ENCODE data around the gene TBPL1. TPM values are rescaled to one million over a fixed set of nuclear protein-coding genes. Genes with fewer than 3 reads are reported as not detected.

The TBPL1 gene
- total and polyA plus RNA-seq, 5 experiments from 2014 or later = 40.8 to 55.7 (median 42.0) TPM

- H3K9me3 Mint-ChIP-seq = no peaks in the 10 kb centered on the region
- no peaks in the 10 kb centered on the region for H3K27me3 Mint-ChIP-seq
- POLR2A ChIA-PET = no interaction called here
- ATAC-seq (peak; percentile 98), DNase-seq (peak; percentile 9 to 70 (median 37))
- peaks cover 11 to 47% (median 41%) of the 10 kb centered on the region in 4 donors for H3K4me1 Mint-ChIP-seq
- peak overlapping the region in 8 of 10 donors; percentile 1 to 83 (median 44) for H3K27ac Mint-ChIP-seq
- H3K36me3 Mint-ChIP-seq = peaks cover 4 to 67% (median 20%) of the 10 kb centered on the region in 3 donors
- peak overlapping the region in 9 of 10 donors; percentile 10 to 68 (median 61) for H3K4me3 Mint-ChIP-seq
These were observed 30.3 kb downstream of the TBPL1 start for GRCh38 chr6:133983099-133983939.

- no peak overlapping the region for H3K27ac Mint-ChIP-seq
- no peak for ATAC-seq
- POLR2A ChIA-PET = no interaction called here
These were observed 32.9 kb downstream of the TBPL1 start for GRCh38 chr6:133985970-133986369.

GRCh38 chr6:133986942-133987341, 33.9 kb downstream of the TBPL1 start:
- Mint-ChIP-seq H3K27ac (no peak overlapping the region), H3K9me3 (no peaks in the 10 kb centered on the region), H3K4me3 (no peak overlapping the region), H3K4me1 (peaks cover 9 to 39% (median 29%) of the 10 kb centered on the region in 4 donors), H3K36me3 (peaks cover 0 to 58% (median 17%) of the 10 kb centered on the region in 3 donors), H3K27me3 (no peaks in the 10 kb centered on the region)
- ATAC-seq (no peak), DNase-seq (no peak)
- POLR2A ChIA-PET = no interaction called here

More at GRCh38 chr6:133985970-133986369, 32.9 kb downstream of the TBPL1 start:
- H3K36me3 Mint-ChIP-seq = peaks cover 4 to 67% (median 22%) of the 10 kb centered on the region in 3 donors
- H3K4me3 Mint-ChIP-seq = peak overlapping the region in 1 of 10 donors; percentile 22
- peaks cover 9 to 39% (median 31%) of the 10 kb centered on the region in 4 donors for H3K4me1 Mint-ChIP-seq
- no peak for DNase-seq
- H3K9me3 Mint-ChIP-seq = no peaks in the 10 kb centered on the region
- H3K27me3 Mint-ChIP-seq = no peaks in the 10 kb centered on the region

GRCh38 chr6:133989525-133989924, 36.5 kb downstream of the TBPL1 start:
- no peak for DNase-seq
- Mint-ChIP-seq H3K4me3 (no peak overlapping the region), H3K9me3 (no peaks in the 10 kb centered on the region), H3K4me1 (peaks cover 2 to 17% (median 14%) of the 10 kb centered on the region in 4 donors), H3K27me3 (no peaks in the 10 kb centered on the region), H3K36me3 (peaks cover 0 to 39% (median 14%) of the 10 kb centered on the region in 3 donors), H3K27ac (no peak overlapping the region)
- no peak for ATAC-seq
- POLR2A ChIA-PET = no interaction called here

- H3K4me1 Mint-ChIP-seq = peaks cover 2 to 13% (median 11%) of the 10 kb centered on the region in 4 donors
- POLR2A ChIA-PET = no interaction called here
- H3K9me3 Mint-ChIP-seq = no peaks in the 10 kb centered on the region
- no peaks in the 10 kb centered on the region for H3K27me3 Mint-ChIP-seq
- no peak overlapping the region for H3K4me3 Mint-ChIP-seq
- ATAC-seq (no peak), DNase-seq (no peak)
- H3K36me3 Mint-ChIP-seq = peaks cover 0 to 33% (median 11%) of the 10 kb centered on the region in 3 donors
- no peak overlapping the region for H3K27ac Mint-ChIP-seq
These were observed 37.3 kb downstream of the TBPL1 start for GRCh38 chr6:133990321-133990720.

- Mint-ChIP-seq H3K27ac (no peak overlapping the region), H3K4me1 (peaks cover 0 to 4% (median 4%) of the 10 kb centered on the region in 4 donors), H3K4me3 (no peak overlapping the region), H3K36me3 (peaks cover 0 to 25% (median 9%) of the 10 kb centered on the region in 3 donors), H3K27me3 (no peaks in the 10 kb centered on the region), H3K9me3 (no peaks in the 10 kb centered on the region)
- POLR2A ChIA-PET = no interaction called here
- no peak for ATAC-seq
- no peak for DNase-seq
These were observed 38.1 kb downstream of the TBPL1 start for GRCh38 chr6:133991096-133991593.

GRCh38 chr6:133992992-133993680, 40.1 kb downstream of the TBPL1 start:
- POLR2A ChIA-PET = no interaction called here
- no peak for DNase-seq
- Mint-ChIP-seq H3K27ac (no peak overlapping the region), H3K27me3 (no peaks in the 10 kb centered on the region), H3K9me3 (no peaks in the 10 kb centered on the region), H3K36me3 (peaks cover 0 to 9% (median 3%) of the 10 kb centered on the region in 3 donors), H3K4me3 (no peak overlapping the region), H3K4me1 (no peaks in the 10 kb centered on the region)
- no peak for ATAC-seq

GRCh38 chr6:133995296-133995695, 42.3 kb downstream of the TBPL1 start:
- no peak overlapping the region for H3K4me3 Mint-ChIP-seq
- no peak for DNase-seq
- no peak overlapping the region for H3K27ac Mint-ChIP-seq
- ATAC-seq = no peak
- no peaks in the 10 kb centered on the region for H3K4me1 Mint-ChIP-seq
- peaks cover 0 to 1% (median 0%) of the 10 kb centered on the region in 5 donors for H3K27me3 Mint-ChIP-seq
- POLR2A ChIA-PET = no interaction called here
- H3K36me3 Mint-ChIP-seq = no peaks in the 10 kb centered on the region
- no peaks in the 10 kb centered on the region for H3K9me3 Mint-ChIP-seq

- DNase-seq (no peak), ATAC-seq (no peak)
- peaks cover 0 to 4% (median 0%) of the 10 kb centered on the region in 5 donors for H3K27me3 Mint-ChIP-seq
- POLR2A ChIA-PET = no interaction called here
- H3K36me3 Mint-ChIP-seq = no peaks in the 10 kb centered on the region
- no peaks in the 10 kb centered on the region for H3K9me3 Mint-ChIP-seq
- H3K4me3 Mint-ChIP-seq = no peak overlapping the region
- H3K4me1 Mint-ChIP-seq = no peaks in the 10 kb centered on the region
- H3K27ac Mint-ChIP-seq = no peak overlapping the region
These were observed 42.7 kb downstream of the TBPL1 start for GRCh38 chr6:133995758-133996157.

GRCh38 chr6:133997267-133997666, 44.2 kb downstream of the TBPL1 start:
- POLR2A ChIA-PET = no interaction called here
- Mint-ChIP-seq H3K4me3 (no peak overlapping the region), H3K27me3 (peaks cover 0 to 4% (median 0%) of the 10 kb centered on the region in 5 donors), H3K36me3 (no peaks in the 10 kb centered on the region), H3K4me1 (no peaks in the 10 kb centered on the region), H3K9me3 (no peaks in the 10 kb centered on the region), H3K27ac (no peak overlapping the region)
- no peak for ATAC-seq
- DNase-seq = no peak

GRCh38 chr6:133999305-133999704, 46.3 kb downstream of the TBPL1 start:
- Mint-ChIP-seq H3K4me1 (no peaks in the 10 kb centered on the region), H3K9me3 (no peaks in the 10 kb centered on the region), H3K4me3 (no peak overlapping the region), H3K27ac (no peak overlapping the region), H3K27me3 (peaks cover 1 to 13% (median 4%) of the 10 kb centered on the region in 5 donors), H3K36me3 (no peaks in the 10 kb centered on the region)
- POLR2A ChIA-PET = no interaction called here
- no peak for ATAC-seq
- no peak for DNase-seq

- no peak for ATAC-seq
- no peak overlapping the region for H3K27ac Mint-ChIP-seq
- H3K9me3 Mint-ChIP-seq = no peaks in the 10 kb centered on the region
- H3K36me3 Mint-ChIP-seq = no peaks in the 10 kb centered on the region
- H3K4me1 Mint-ChIP-seq = no peaks in the 10 kb centered on the region
- DNase-seq = no peak
- H3K4me3 Mint-ChIP-seq = no peak overlapping the region
- peaks cover 1 to 13% (median 6%) of the 10 kb centered on the region in 5 donors for H3K27me3 Mint-ChIP-seq
- POLR2A ChIA-PET = no interaction called here
These were observed 47.4 kb downstream of the TBPL1 start for GRCh38 chr6:134000443-134000842.

GRCh38 chr6:134002821-134003220, 49.8 kb downstream of the TBPL1 start:
- POLR2A ChIA-PET = no interaction called here
- ATAC-seq = no peak
- H3K27me3 Mint-ChIP-seq = peaks cover 1 to 18% (median 12%) of the 10 kb centered on the region in 5 donors

More at GRCh38 chr6:134002821-134003220, 49.8 kb downstream of the TBPL1 start:
- Mint-ChIP-seq H3K4me1 (no peaks in the 10 kb centered on the region), H3K9me3 (no peaks in the 10 kb centered on the region), H3K27ac (no peak overlapping the region), H3K36me3 (no peaks in the 10 kb centered on the region), H3K4me3 (no peak overlapping the region)
- no peak for DNase-seq
